BLaER1 (cell line): ENCODE data around the gene ENTPD1.
A peak's percentile ranks its signal among the peaks of the same experiment; 100 is the strongest.
"Not testable (repeated sequence)": the region's sequence is repeated elsewhere in the genome, so short reads cannot be mapped to it uniquely, and the experiment has no call there.

Source experiments
- H3K27ac ChIP-seq: shearing (Covaris generic); formaldehyde crosslinking; 2 replicates; pipeline ENCODE4 v1.8.1; 2022
- H3K27me3 ChIP-seq: shearing (Covaris generic); formaldehyde crosslinking; 2 replicates; pipeline ENCODE4 v1.8.1; 2022
- H3K36me3 ChIP-seq: shearing (Covaris generic); formaldehyde crosslinking; 2 replicates; pipeline ENCODE4 v1.8.1; 2022
- H3K4me1 ChIP-seq: shearing (Covaris generic); formaldehyde crosslinking; 2 replicates; pipeline ENCODE4 v1.8.1; 2022
- H3K4me2 ChIP-seq: shearing (Covaris generic); formaldehyde crosslinking; 2 replicates; pipeline ENCODE4 v1.8.1; 2022
- H3K4me3 ChIP-seq: shearing (Covaris generic); formaldehyde crosslinking; 2 replicates; pipeline ENCODE4 v1.8.1; 2022
- H3K9ac ChIP-seq: shearing (Covaris generic); formaldehyde crosslinking; 2 replicates; pipeline ENCODE4 v1.8.1; 2022
- H3K9me3 ChIP-seq: shearing (Covaris generic); formaldehyde crosslinking; 2 replicates; pipeline ENCODE4 v1.8.1; 2022
- H4K20me1 ChIP-seq: shearing (Covaris generic); formaldehyde crosslinking; 2 replicates; pipeline ENCODE4 v1.8.1; 2022
- Cebpa-rat ChIP-seq: shearing (Covaris generic); IDR thresholded peaks from 2 replicates; pipeline ENCODE4 v1.8.1; 2022

The ENTPD1 gene

GRCh38 chr10:95860166-95860940 lies 104.4 kb downstream of the ENTPD1 start:
- no peak overlapping the region for H3K4me3 ChIP-seq

GRCh38 chr10:95861386-95861785 lies 105.4 kb downstream of the ENTPD1 start:
- H3K4me3 ChIP-seq, result no peak overlapping the region
- no peaks in the 10 kb centered on the region for H3K36me3 ChIP-seq
- H4K20me1 ChIP-seq, result no peaks in the 10 kb centered on the region
- no peaks in the 10 kb centered on the region for H3K27me3 ChIP-seq
- no peak overlapping the region for H3K27ac ChIP-seq
- no peaks in the 10 kb centered on the region for H3K9me3 ChIP-seq
- H3K9ac ChIP-seq, result no peak overlapping the region
- H3K4me2 ChIP-seq, result no peak overlapping the region
- H3K4me1 ChIP-seq, result peaks cover 11% of the 10 kb centered on the region
- TF ChIP-seq Cebpa-rat, result no peak

More at GRCh38 chr10:95860166-95860940, 104.4 kb downstream of the ENTPD1 start:
- H3K36me3 ChIP-seq, result no peaks in the 10 kb centered on the region
- peaks cover 6% of the 10 kb centered on the region for H3K4me1 ChIP-seq
- H3K4me2 ChIP-seq, result no peak overlapping the region
- H3K27ac ChIP-seq, result no peak overlapping the region
- no peak for TF ChIP-seq Cebpa-rat
- no peak overlapping the region for H3K9ac ChIP-seq
- no peaks in the 10 kb centered on the region for H3K9me3 ChIP-seq
- H4K20me1 ChIP-seq, result no peaks in the 10 kb centered on the region
- H3K27me3 ChIP-seq, result no peaks in the 10 kb centered on the region

- no peak overlapping the region for H3K27ac ChIP-seq
- H3K9ac ChIP-seq, result no peak overlapping the region
- TF ChIP-seq Cebpa-rat, result no peak
- no peaks in the 10 kb centered on the region for H3K27me3 ChIP-seq
- no peak overlapping the region for H3K4me3 ChIP-seq
- H3K36me3 ChIP-seq, result no peaks in the 10 kb centered on the region
- no peaks in the 10 kb centered on the region for H3K9me3 ChIP-seq
- peak overlapping the region; percentile 37 for H3K4me2 ChIP-seq
- H4K20me1 ChIP-seq, result no peaks in the 10 kb centered on the region
- peaks cover 11% of the 10 kb centered on the region for H3K4me1 ChIP-seq
Observed at GRCh38 chr10:95864906-95865813, 109.2 kb downstream of the ENTPD1 start.

GRCh38 chr10:95865814-95866466 lies 110.0 kb downstream of the ENTPD1 start:
- no peak overlapping the region for H3K9ac ChIP-seq
- no peak overlapping the region for H3K4me3 ChIP-seq
- no peak overlapping the region for H3K4me2 ChIP-seq

GRCh38 chr10:95866467-95866842 lies 110.5 kb downstream of the ENTPD1 start:
- Histone ChIP-seq H3K9me3 (no peaks in the 10 kb centered on the region), H3K27me3 (no peaks in the 10 kb centered on the region), H3K4me2 (no peak overlapping the region), H3K36me3 (0 out of 2 replicates have a peak, but pooled peaks cover 3% of the 10 kb centered on the region), H3K9ac (no peak overlapping the region), H3K27ac (no peak overlapping the region), H4K20me1 (no peaks in the 10 kb centered on the region), H3K4me3 (no peak overlapping the region), H3K4me1 (peaks cover 11% of the 10 kb centered on the region)
- TF ChIP-seq Cebpa-rat, result no peak

More at GRCh38 chr10:95865814-95866466, 110.0 kb downstream of the ENTPD1 start:
- Histone ChIP-seq H4K20me1 (no peaks in the 10 kb centered on the region), H3K4me1 (peaks cover 11% of the 10 kb centered on the region), H3K27me3 (no peaks in the 10 kb centered on the region), H3K9me3 (no peaks in the 10 kb centered on the region), H3K36me3 (no peaks in the 10 kb centered on the region), H3K27ac (no peak overlapping the region)
- no peak for TF ChIP-seq Cebpa-rat

- TF ChIP-seq Cebpa-rat, result no peak
- Histone ChIP-seq H3K4me2 (no peak overlapping the region), H4K20me1 (no peaks in the 10 kb centered on the region), H3K4me1 (peaks cover 11% of the 10 kb centered on the region), H3K9ac (no peak overlapping the region), H3K9me3 (no peaks in the 10 kb centered on the region), H3K27ac (no peak overlapping the region), H3K36me3 (peaks cover 15% of the 10 kb centered on the region; the same call in 1 of the 2 replicates), H3K27me3 (no peaks in the 10 kb centered on the region), H3K4me3 (no peak overlapping the region)
Observed at GRCh38 chr10:95867866-95868265, 111.9 kb downstream of the ENTPD1 start.

- peaks cover 30% of the 10 kb centered on the region for H3K9me3 ChIP-seq
- H3K4me2 ChIP-seq, result no peak overlapping the region
- no peak overlapping the region for H3K27ac ChIP-seq
- TF ChIP-seq Cebpa-rat, result no peak
- H4K20me1 ChIP-seq, result no peaks in the 10 kb centered on the region
- no peak overlapping the region for H3K4me3 ChIP-seq
- no peak overlapping the region for H3K9ac ChIP-seq
- H3K36me3 ChIP-seq, result peaks cover 54% of the 10 kb centered on the region
- no peaks in the 10 kb centered on the region for H3K27me3 ChIP-seq
- no peaks in the 10 kb centered on the region for H3K4me1 ChIP-seq
Observed at GRCh38 chr10:95872158-95872711, 116.3 kb downstream of the ENTPD1 start.

GRCh38 chr10:95873139-95873538 lies 117.2 kb downstream of the ENTPD1 start:
- no peaks in the 10 kb centered on the region for H3K4me1 ChIP-seq
- no peak overlapping the region for H3K4me3 ChIP-seq
- H3K9ac ChIP-seq, result no peak overlapping the region
- TF ChIP-seq Cebpa-rat, result no peak
- no peaks in the 10 kb centered on the region for H4K20me1 ChIP-seq
- H3K27me3 ChIP-seq, result no peaks in the 10 kb centered on the region
- peaks cover 30% of the 10 kb centered on the region for H3K9me3 ChIP-seq
- no peak overlapping the region for H3K4me2 ChIP-seq
- H3K27ac ChIP-seq, result no peak overlapping the region
- H3K36me3 ChIP-seq, result peaks cover 54% of the 10 kb centered on the region

GRCh38 chr10:95873651-95874050 lies 117.7 kb downstream of the ENTPD1 start:
- Histone ChIP-seq H3K9me3 (peaks cover 30% of the 10 kb centered on the region), H3K4me3 (no peak overlapping the region), H3K36me3 (peaks cover 54% of the 10 kb centered on the region), H3K4me2 (no peak overlapping the region), H3K27ac (no peak overlapping the region), H3K4me1 (no peaks in the 10 kb centered on the region), H3K9ac (no peak overlapping the region), H3K27me3 (no peaks in the 10 kb centered on the region), H4K20me1 (no peaks in the 10 kb centered on the region)
- TF ChIP-seq Cebpa-rat, result no peak

GRCh38 chr10:95874783-95875182 lies 118.8 kb downstream of the ENTPD1 start:
- not testable (repeated sequence) for H3K4me1 ChIP-seq, H4K20me1 ChIP-seq, H3K9ac ChIP-seq, H3K27me3 ChIP-seq, H3K4me2 ChIP-seq, H3K27ac ChIP-seq, H3K4me3 ChIP-seq
- Histone ChIP-seq H3K36me3 (peaks cover 54% of the 10 kb centered on the region), H3K9me3 (peaks cover 30% of the 10 kb centered on the region)
